T-helper 9 cell (primary cell): ENCODE data around the gene TRIP10.
"Not testable (repeated sequence)": the region's sequence is repeated elsewhere in the genome, so short reads cannot be mapped to it uniquely, and the experiment has no call there.

Experiments used
- DNase-seq: peaks from one replicate; pipeline ENCODE4 v3.0.0-alpha.2; 2020
- total RNA-seq, 2 donors: gene quantifications; one replicate each; lab custom pipeline; 2026; lab: John Stamatoyannopoulos, UW

TRIP10 gene
- 2.7 to 8.3 reads per million in 2 donors for total RNA-seq

GRCh38 chr19:6739390-6739882, at the start of gene TRIP10:
TSS of gene TRIP10 (plus strand) at chr19:6739680. CDS start at chr19:6739762, 82 bp downstream.
- peak; percentile 77 for DNase-seq

- no peak for DNase-seq
Observed at GRCh38 chr19:6690160-6690885, 49.2 kb upstream of the TRIP10 start.

- DNase-seq: no peak
Observed at GRCh38 chr19:6691342-6691741, 48.1 kb upstream of the TRIP10 start.

- DNase-seq: no peak
Observed at GRCh38 chr19:6692027-6692426, 47.5 kb upstream of the TRIP10 start.

- DNase-seq: no peak
Observed at GRCh38 chr19:6693056-6693471, 46.4 kb upstream of the TRIP10 start.

- no peak for DNase-seq
Observed at GRCh38 chr19:6693681-6694080, 45.8 kb upstream of the TRIP10 start.

GRCh38 chr19:6694147-6694815, 45.2 kb upstream of the TRIP10 start:
- DNase-seq: no peak

GRCh38 chr19:6696239-6696820, 43.1 kb upstream of the TRIP10 start:
- no peak for DNase-seq

GRCh38 chr19:6697291-6697690, 42.2 kb upstream of the TRIP10 start:
- no peak for DNase-seq

- DNase-seq: no peak
Observed at GRCh38 chr19:6699935-6700334, 39.5 kb upstream of the TRIP10 start.

- no peak for DNase-seq
Observed at GRCh38 chr19:6700586-6701316, 38.7 kb upstream of the TRIP10 start.

- DNase-seq: no peak
Observed at GRCh38 chr19:6705931-6706632, 33.4 kb upstream of the TRIP10 start.

- no peak for DNase-seq
Observed at GRCh38 chr19:6706633-6706958, 32.9 kb upstream of the TRIP10 start.

GRCh38 chr19:6707011-6707657, 32.3 kb upstream of the TRIP10 start:
- DNase-seq: no peak

- no peak for DNase-seq
Observed at GRCh38 chr19:6707658-6708018, 31.8 kb upstream of the TRIP10 start.

GRCh38 chr19:6708346-6708745, 31.1 kb upstream of the TRIP10 start:
- no peak for DNase-seq

- not testable (repeated sequence) for DNase-seq
Observed at GRCh38 chr19:6708913-6709312, 30.6 kb upstream of the TRIP10 start.

GRCh38 chr19:6709549-6709948, 29.9 kb upstream of the TRIP10 start:
- no peak for DNase-seq

GRCh38 chr19:6710273-6711077, 29.0 kb upstream of the TRIP10 start:
- no peak for DNase-seq

- DNase-seq: no peak
Observed at GRCh38 chr19:6711078-6711361, 28.5 kb upstream of the TRIP10 start.

GRCh38 chr19:6711605-6712004, 27.9 kb upstream of the TRIP10 start:
- DNase-seq: no peak

- DNase-seq: no peak
Observed at GRCh38 chr19:6712231-6712630, 27.2 kb upstream of the TRIP10 start.
